ENCODE results near the gene UGT1A10. TPM values are rescaled to one million over a fixed set of nuclear protein-coding genes. Genes with fewer than 3 reads are reported as not detected.
"Not testable (repeated sequence)": the region's sequence is repeated elsewhere in the genome, so short reads cannot be mapped to it uniquely, and the experiment has no call there.

Gene UGT1A10
- total RNA-seq, 1 donor from 2014 or later = not detected

- Mint-ChIP-seq H3K27ac (peak overlapping the region; percentile 56), H3K4me3 (ENCODE audit: low read depth) (no peak overlapping the region)
Measured at GRCh38 chr2:233699424-233700027, 63.3 kb downstream of the UGT1A10 start.

GRCh38 chr2:233700028-233700635, 63.9 kb downstream of the UGT1A10 start:
- Mint-ChIP-seq H3K4me1 (ENCODE audit: low read depth) (no peaks in the 10 kb centered on the region), H3K4me3 (ENCODE audit: low read depth) (no peak overlapping the region)

More at GRCh38 chr2:233699424-233700027, 63.3 kb downstream of the UGT1A10 start:
- H3K4me1 Mint-ChIP-seq (ENCODE audit: low read depth) = no peaks in the 10 kb centered on the region
- H3K9me3 Mint-ChIP-seq (ENCODE audit: low read depth) = peaks cover 11% of the 10 kb centered on the region
- H3K27me3 Mint-ChIP-seq = no peaks in the 10 kb centered on the region
- DNase-seq (ENCODE audit: low spot score, unreplicated experiment) = no peak
- no peaks in the 10 kb centered on the region for H3K36me3 Mint-ChIP-seq (ENCODE audit: insufficient read depth)
- TF ChIP-seq CTCF (IDR thresholded peaks at IDR 0.05; ENCODE audit: unreplicated experiment) = no peak

GRCh38 chr2:233700842-233701241, 64.6 kb downstream of the UGT1A10 start:
- Mint-ChIP-seq H3K27ac (peak overlapping the region; percentile 79), H3K9me3 (ENCODE audit: low read depth) (peaks cover 11% of the 10 kb centered on the region)
- DNase-seq (ENCODE audit: low spot score, unreplicated experiment); H3K27me3 Mint-ChIP-seq; H3K4me3 Mint-ChIP-seq (ENCODE audit: low read depth); H3K36me3 Mint-ChIP-seq (ENCODE audit: insufficient read depth); H3K4me1 Mint-ChIP-seq (ENCODE audit: low read depth): not testable (repeated sequence)

More at GRCh38 chr2:233700028-233700635, 63.9 kb downstream of the UGT1A10 start:
- TF ChIP-seq CTCF (IDR thresholded peaks at IDR 0.05; ENCODE audit: unreplicated experiment) = no peak
- DNase-seq (ENCODE audit: low spot score, unreplicated experiment) = no peak
- H3K27me3 Mint-ChIP-seq = no peaks in the 10 kb centered on the region
- peak overlapping the region; percentile 56 for H3K27ac Mint-ChIP-seq
- peaks cover 11% of the 10 kb centered on the region for H3K9me3 Mint-ChIP-seq (ENCODE audit: low read depth)
- H3K36me3 Mint-ChIP-seq (ENCODE audit: insufficient read depth) = no peaks in the 10 kb centered on the region

- H3K27me3 Mint-ChIP-seq = no peaks in the 10 kb centered on the region
- H3K36me3 Mint-ChIP-seq (ENCODE audit: insufficient read depth) = no peaks in the 10 kb centered on the region
- no peak for DNase-seq (ENCODE audit: low spot score, unreplicated experiment)
- peaks cover 11% of the 10 kb centered on the region for H3K9me3 Mint-ChIP-seq (ENCODE audit: low read depth)
- no peak overlapping the region for H3K4me3 Mint-ChIP-seq (ENCODE audit: low read depth)
- H3K27ac Mint-ChIP-seq = no peak overlapping the region
- TF ChIP-seq CTCF (IDR thresholded peaks at IDR 0.05; ENCODE audit: unreplicated experiment) = no peak
- H3K4me1 Mint-ChIP-seq (ENCODE audit: low read depth) = no peaks in the 10 kb centered on the region
Measured at GRCh38 chr2:233702238-233702637, 66.0 kb downstream of the UGT1A10 start.

GRCh38 chr2:233705911-233706506, 69.8 kb downstream of the UGT1A10 start:
- DNase-seq (ENCODE audit: low spot score, unreplicated experiment) = no peak
- Mint-ChIP-seq H3K36me3 (ENCODE audit: insufficient read depth) (no peaks in the 10 kb centered on the region), H3K4me3 (ENCODE audit: low read depth) (no peak overlapping the region), H3K27ac (no peak overlapping the region), H3K27me3 (no peaks in the 10 kb centered on the region), H3K4me1 (ENCODE audit: low read depth) (peaks cover 5% of the 10 kb centered on the region), H3K9me3 (ENCODE audit: low read depth) (peaks cover 11% of the 10 kb centered on the region)
- TF ChIP-seq CTCF (IDR thresholded peaks at IDR 0.05; ENCODE audit: unreplicated experiment) = no peak
